Thyroid gland (tissue), 4 donors: ENCODE data around the gene YTHDF1.

ENCODE experiments used
- POLR2A ChIP-seq, 2 donors: fragments of 450-650 bp; IDR thresholded peaks; one replicate each; pipeline ENCODE4 v1.6.1; 2017; ENCODE audit warnings: antibody characterized with exemption in 2 of 2, mild to moderate bottlenecking in 2 of 2, moderate library complexity in 1 of 2
- TF ChIP-seq, protein P1 (sequence below), 6 experiments: fragments of 200-600 bp in 3 of 6; fragments of 450-650 bp in 3 of 6; sonication (generic) in 3 of 6; IDR thresholded peaks; one replicate each; pipeline ENCODE4 v1.5.1; 2016 to 2019; ENCODE audit warnings: antibody characterized with exemption in 6 of 6, mild to moderate bottlenecking in 2 of 6, inconsistent platforms in 1 of 6, moderate library complexity in 1 of 6

DNA sequence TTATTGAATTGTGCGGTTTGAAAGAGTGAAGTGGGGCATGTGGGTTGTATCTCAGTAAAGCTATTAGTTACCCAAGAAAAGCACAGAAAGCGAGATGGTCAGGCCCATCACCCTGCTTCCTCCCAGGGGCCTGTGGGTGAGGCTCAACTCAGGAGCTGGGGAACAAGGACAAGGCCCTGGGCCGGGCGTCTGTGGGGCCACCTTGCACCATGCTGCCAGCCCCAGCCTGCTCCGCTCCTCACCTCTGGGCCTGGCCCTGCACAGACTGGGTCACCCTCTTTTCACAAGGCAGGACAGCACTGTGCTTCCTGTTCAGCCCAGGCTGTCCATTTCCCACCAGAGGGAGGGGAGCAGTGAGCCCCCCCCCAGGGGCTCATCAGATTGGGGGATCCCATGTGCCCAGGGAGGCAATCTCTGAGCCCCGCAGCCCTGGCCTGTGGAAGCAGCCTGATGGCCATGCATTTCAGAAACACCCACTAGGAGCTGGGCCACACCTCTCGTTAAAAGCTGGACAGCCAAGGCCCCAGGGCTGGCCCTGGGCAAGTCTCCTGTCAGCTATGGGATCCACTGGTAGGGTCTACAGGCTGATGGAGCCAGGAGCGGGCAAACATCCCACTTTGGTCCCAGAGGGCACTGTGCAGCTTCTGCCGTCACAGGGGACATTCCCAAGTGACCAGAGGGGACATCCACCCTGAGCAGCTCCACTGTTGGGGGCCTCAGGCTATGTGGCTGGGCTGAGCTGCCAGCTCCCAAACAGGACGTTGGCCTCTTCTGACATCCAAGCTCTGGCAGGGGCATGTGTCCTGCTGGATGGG lies 55.9 kb downstream of the YTHDF1 start:
- TF ChIP-seq, protein P1, sequence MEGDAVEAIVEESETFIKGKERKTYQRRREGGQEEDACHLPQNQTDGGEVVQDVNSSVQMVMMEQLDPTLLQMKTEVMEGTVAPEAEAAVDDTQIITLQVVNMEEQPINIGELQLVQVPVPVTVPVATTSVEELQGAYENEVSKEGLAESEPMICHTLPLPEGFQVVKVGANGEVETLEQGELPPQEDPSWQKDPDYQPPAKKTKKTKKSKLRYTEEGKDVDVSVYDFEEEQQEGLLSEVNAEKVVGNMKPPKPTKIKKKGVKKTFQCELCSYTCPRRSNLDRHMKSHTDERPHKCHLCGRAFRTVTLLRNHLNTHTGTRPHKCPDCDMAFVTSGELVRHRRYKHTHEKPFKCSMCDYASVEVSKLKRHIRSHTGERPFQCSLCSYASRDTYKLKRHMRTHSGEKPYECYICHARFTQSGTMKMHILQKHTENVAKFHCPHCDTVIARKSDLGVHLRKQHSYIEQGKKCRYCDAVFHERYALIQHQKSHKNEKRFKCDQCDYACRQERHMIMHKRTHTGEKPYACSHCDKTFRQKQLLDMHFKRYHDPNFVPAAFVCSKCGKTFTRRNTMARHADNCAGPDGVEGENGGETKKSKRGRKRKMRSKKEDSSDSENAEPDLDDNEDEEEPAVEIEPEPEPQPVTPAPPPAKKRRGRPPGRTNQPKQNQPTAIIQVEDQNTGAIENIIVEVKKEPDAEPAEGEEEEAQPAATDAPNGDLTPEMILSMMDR (IDR thresholded peaks at IDR 0.05): no peak
- TF ChIP-seq POLR2A (IDR thresholded peaks at IDR 0.05): no peak
